HepG2 (cell line): ENCODE data around the gene HTRA2. TPM values are rescaled to one million over a fixed set of nuclear protein-coding genes. Genes with fewer than 3 reads are reported as not detected.

Experiments
- ARHGAP35 ChIP-seq: sonication (generic); formaldehyde crosslinking; IDR thresholded peaks from 2 replicates; pipeline ENCODE4 v1.9.0; 2022; ENCODE audit warnings: mild to moderate bottlenecking, inconsistent platforms, moderate library complexity, missing genetic modification reagents, borderline replicate concordance
- CC2D1A ChIP-seq: sonication (generic); formaldehyde crosslinking; IDR thresholded peaks from 2 replicates; pipeline ENCODE4 v1.8.1; 2023; ENCODE audit warnings: mild to moderate bottlenecking, missing genetic modification reagents
- CSRNP2 ChIP-seq: sonication (generic); formaldehyde crosslinking; conservative IDR thresholded peaks from 2 replicates; pipeline ENCODE4 v1.8.0; 2022; ENCODE audit warnings: low read depth, missing genetic modification reagents
- ELF3 ChIP-seq: IDR thresholded peaks from 2 replicates; pipeline ENCODE4 v1.6.1; 2016; ENCODE audit warnings: missing genetic modification reagents, missing compliant biosample characterization
- FOXK2 ChIP-seq: fragments of 450-650 bp; IDR thresholded peaks from 2 replicates; pipeline ENCODE4 v1.6.1; 2016
- HIVEP1 ChIP-seq: sonication (generic); formaldehyde crosslinking; IDR thresholded peaks from 2 replicates; pipeline ENCODE4 v1.4.0; 2020; ENCODE audit warnings: mild to moderate bottlenecking, missing genetic modification reagents
- HMG20B ChIP-seq: conservative IDR thresholded peaks from 2 replicates; pipeline ENCODE4 v1.6.1; 2016; ENCODE audit warnings: missing genetic modification reagents, missing compliant biosample characterization
- HNF4A ChIP-seq: sonication (generic); formaldehyde crosslinking; IDR thresholded peaks from 2 replicates; pipeline ENCODE4 v1.4.0; 2020; ENCODE audit warnings: missing genetic modification reagents
- NFE2L2 ChIP-seq: fragments of 150-350 bp; IDR thresholded peaks from 2 replicates; pipeline ENCODE4 v1.6.1; 2014; ENCODE audit warnings: low read length
- NFIC ChIP-seq: IDR thresholded peaks from 2 replicates; pipeline ENCODE4 v1.6.1; 2012; ENCODE audit warnings: mild to moderate bottlenecking, low read length, inconsistent platforms
- POLR2G ChIP-seq: fragments of 200-400 bp; formaldehyde crosslinking; IDR thresholded peaks from 2 replicates; pipeline ENCODE4 v1.6.1; 2018; ENCODE audit warnings: mild to moderate bottlenecking, low read depth, low read length, moderate library complexity
- RBFOX2 ChIP-seq: fragments of 200-400 bp; formaldehyde crosslinking; IDR thresholded peaks from 2 replicates; pipeline ENCODE4 v1.6.1; 2017; ENCODE audit warnings: low read depth, mild to moderate bottlenecking, low read length
- REL ChIP-seq: sonication (generic); formaldehyde crosslinking; conservative IDR thresholded peaks from 2 replicates; pipeline ENCODE4 v1.8.0; 2022; ENCODE audit warnings: mild to moderate bottlenecking, missing genetic modification reagents, moderate library complexity
- SALL2 ChIP-seq: sonication (generic); formaldehyde crosslinking; IDR thresholded peaks from 2 replicates; pipeline ENCODE4 v1.8.1; 2023; ENCODE audit warnings: mild to moderate bottlenecking, missing genetic modification reagents, inconsistent platforms
- SAP130 ChIP-seq: IDR thresholded peaks from 2 replicates; pipeline ENCODE4 v1.6.1; 2016; ENCODE audit warnings: low read depth
- SRSF1 ChIP-seq: fragments of 200-400 bp; formaldehyde crosslinking; optimal IDR thresholded peaks from 2 replicates; pipeline ENCODE3; 2017; ENCODE audit warnings: mild to moderate bottlenecking, low read depth, low read length, moderate library complexity
- TOE1 ChIP-seq: sonication (generic); formaldehyde crosslinking; IDR thresholded peaks from 2 replicates; pipeline ENCODE4 v1.4.0; 2020; ENCODE audit warnings: mild to moderate bottlenecking, missing genetic modification reagents
- ZBTB39 ChIP-seq: sonication (generic); formaldehyde crosslinking; IDR thresholded peaks from 2 replicates; pipeline ENCODE4 v1.5.0; 2020; ENCODE audit warnings: missing genetic modification reagents
- ZKSCAN1 ChIP-seq: fragments of 150-350 bp; IDR thresholded peaks from 2 replicates; pipeline ENCODE4 v1.6.1; 2014; ENCODE audit warnings: low read length
- ZNF121 ChIP-seq: sonication (generic); formaldehyde crosslinking; IDR thresholded peaks from 2 replicates; pipeline ENCODE4 v1.5.0; 2020; ENCODE audit warnings: mild to moderate bottlenecking, missing genetic modification reagents
- ZNF343 ChIP-seq: sonication (generic); formaldehyde crosslinking; IDR thresholded peaks from 2 replicates; pipeline ENCODE4 v1.4.0; 2020; ENCODE audit warnings: mild to moderate bottlenecking, missing genetic modification reagents
- ZNF362 ChIP-seq: sonication (generic); formaldehyde crosslinking; IDR thresholded peaks from 2 replicates; pipeline ENCODE4 v1.4.0; 2020; ENCODE audit warnings: missing genetic modification reagents, mild to moderate bottlenecking, borderline replicate concordance
- ZNF513 ChIP-seq: sonication (generic); formaldehyde crosslinking; conservative IDR thresholded peaks from 2 replicates; pipeline ENCODE4 v1.5.0; 2020; ENCODE audit warnings: missing genetic modification reagents
- ZNF678 ChIP-seq: sonication (generic); formaldehyde crosslinking; IDR thresholded peaks from 2 replicates; pipeline ENCODE4 v1.4.0; 2020; ENCODE audit warnings: mild to moderate bottlenecking, missing genetic modification reagents
- polyA plus RNA-seq, 8 experiments: library from polyadenylated mRNA; depleted of rRNA in 3 of 8; stranded (reverse) in 7 of 8; unstranded in 1 of 8; fragments of >200 nt; fragmentation: Illumina TruSeq in 4 of 8; extraction: Trizol in 4 of 8; gene quantifications; 2 replicates each; pipeline versions ENCODE4 v1.2.1 to v1.2.3, GENCODE V29; 2011 to 2016; ENCODE audit warnings: low read depth in 4 of 8, missing spikeins in 1 of 8, mixed read lengths in 1 of 8; ENCODE audit not compliant: insufficient read depth in 1 of 8
- total RNA-seq, 5 experiments: library from RNA; depleted of rRNA; stranded (reverse); fragments of >200 nt; fragmentation: Illumina TruSeq; extraction: Trizol; gene quantifications; 2 replicates each; pipeline ENCODE4 v1.2.3, GENCODE V29; 2016; ENCODE audit warnings: low read depth in 1 of 5

The HTRA2 gene
- total and polyA plus RNA-seq, 2 of the 13 experiments (the other 11 are each of a cell fraction or from before 2014, with no cell fraction given), result 47.7 to 50.3 TPM

- TF ChIP-seq ZBTB39 (CRISPR knock-in tag) (no peak), ZNF362 (no peak), FOXK2 (peak; percentile 69; the same call in 1 of the 2 replicates), ZNF678 (no peak), ZKSCAN1 (no peak), ELF3 (CRISPR knock-in tag) (peak; percentile 75; the same call in 1 of the 2 replicates), POLR2G (peak; percentile 95), NFIC (no peak), HIVEP1 (no peak), HNF4A (peak; percentile 87), ZNF513 (CRISPR knock-in tag) (no peak), ZNF343 (CRISPR knock-in tag) (0 out of 2 replicates have a peak, but pooled peaks have one; percentile 27), TOE1 (peak; percentile 90), CSRNP2 (CRISPR knock-in tag) (no peak), SRSF1 (no peak), REL (no peak), RBFOX2 (peak; percentile 69), SAP130 (CRISPR knock-in tag) (peak; percentile 98), NFE2L2 (no peak), ZNF121 (CRISPR knock-in tag) (no peak), SALL2 (CRISPR knock-in tag) (no peak), CC2D1A (no peak), ARHGAP35 (no peak), HMG20B (CRISPR knock-in tag) (0 out of 2 replicates have a peak, but pooled peaks have one; percentile 10)
Observed at GRCh38 chr2:74525717-74526648, 3.8 kb upstream of the HTRA2 start, which contains the start of gene DQX1 (continued).
